Adrenal gland (tissue), 12 donors: ENCODE measurements around the gene KCNMB2. TPM values are rescaled to one million over a fixed set of nuclear protein-coding genes. Genes with fewer than 3 reads are reported as not detected.
"Not testable (repeated sequence)": the region's sequence is repeated elsewhere in the genome, so short reads cannot be mapped to it uniquely, and the experiment has no call there.

Experiments
- DNase-seq, 7 donors: peaks; one replicate each; pipeline ENCODE4 v3.0.0-alpha.2; 2019 to 2020
- H3K27ac ChIP-seq, 5 donors: fragments of 200-600 bp; sonication (generic) in 4 of 5; 1 replicate in 3 of 5; 2 replicates in 2 of 5; pipeline versions ENCODE4 v1.5.1 to v1.8.0; 2016 to 2020; ENCODE audit warnings: mild to moderate bottlenecking in 1 of 5
- H3K27me3 ChIP-seq: fragments of 200-600 bp; 2 replicates; pipeline ENCODE4 v1.8.0; 2021
- H3K36me3 ChIP-seq, 2 donors: fragments of 200-600 bp; replicated peaks in 1 of 2; 1 replicate in 1 of 2; 2 replicates in 1 of 2; pipeline versions ENCODE4 v1.5.1 to v1.8.0; 2018 to 2022
- H3K4me1 ChIP-seq, 2 donors: fragments of 200-600 bp; replicated peaks in 1 of 2; 1 replicate in 1 of 2; 2 replicates in 1 of 2; pipeline versions ENCODE4 v1.5.1 to v1.8.0; 2018 to 2021
- H3K4me3 ChIP-seq, 4 donors: fragments of 200-600 bp; sonication (generic) in 3 of 4; one replicate each; pipeline ENCODE4 v1.5.1; 2016 to 2018
- H3K9me3 ChIP-seq, 3 donors: fragments of 200-600 bp; sonication (generic) in 1 of 3; replicated peaks in 1 of 3; 1 replicate in 2 of 3; 2 replicates in 1 of 3; pipeline versions ENCODE4 v1.5.1 to v1.8.0; 2016 to 2021
- CTCF ChIP-seq, 6 experiments: fragments of 450-650 bp in 4 of 6; fragments of 200-600 bp in 2 of 6; sonication (generic) in 1 of 6; IDR thresholded peaks; 1 replicate in 5 of 6; 2 replicates in 1 of 6; pipeline versions ENCODE4 v1.5.1 to v1.8.0; 2016 to 2021; ENCODE audit warnings: antibody characterized with exemption in 6 of 6, mild to moderate bottlenecking in 2 of 6, moderate library complexity in 1 of 6
- POLR2A ChIP-seq, 2 donors: fragments of 450-650 bp; IDR thresholded peaks; one replicate each; pipeline ENCODE4 v1.6.1; 2017; ENCODE audit warnings: antibody characterized with exemption in 2 of 2, mild to moderate bottlenecking in 2 of 2, moderate library complexity in 1 of 2
- WGBS, 4 donors: extraction: QIAGEN DNeasy Blood & Tissue Kit in 2 of 4; methylation state at CpG; one replicate each; pipeline versions ENCODE4 v1.1.5 to v1.1.7; 2013 to 2017; 5-methylcytosine and 5-hydroxymethylcytosine counted together
- intact Hi-C, 2 donors: fragments of 100-400 bp; cut with DNase I; formaldehyde crosslinking; loops; one replicate each; pipeline versions ENCODE4 v1.14.1 to v1.15.0; 2022 to 2023
- polyA plus RNA-seq, 3 donors: library from polyadenylated mRNA; stranded (reverse); fragments of 200-250 nt in 2 of 3; fragments of 350-450 nt in 1 of 3; fragmentation: Illumina TruSeq in 1 of 3; extraction: RNeasy Lipid Tissue Mini Kit (QIAGEN cat#74804) in 1 of 3; gene quantifications; one replicate each; pipeline ENCODE4 v1.2.3, GENCODE V29; 2013 to 2014
- total RNA-seq, 9 donors: library from RNA; depleted of rRNA in 4 of 9; stranded (reverse); fragments of >200 nt in 4 of 9; fragments of 120-200 nt in 1 of 9; fragmentation: NEBNext Ultra II Directional in 1 of 9; extraction: Animal tissue kit (Norgen Biotek cat#: 25700) in 1 of 9; gene quantifications; one replicate each; pipeline versions ENCODE4 v1.1.0 to v1.2.4, GENCODE V29; 2013 to 2023
- donor health status: healthy with polysubstance abuse.
- donor health status: Bipolar disorder and iron deficiency.
- donor health status: DM: yes; HTN: yes; CAD: no.
- donor health status: DM: no; HTN: no; CAD: no.
- donor health status: DM: no; HTN: no; CAD: no.
- donor health status: DM: yes; HTN: yes; CAD: no.

Gene KCNMB2
- total and polyA plus RNA-seq, 12 donors: 0.58 to 8.6 (median 2.9) TPM; not detected in 3

DNA sequence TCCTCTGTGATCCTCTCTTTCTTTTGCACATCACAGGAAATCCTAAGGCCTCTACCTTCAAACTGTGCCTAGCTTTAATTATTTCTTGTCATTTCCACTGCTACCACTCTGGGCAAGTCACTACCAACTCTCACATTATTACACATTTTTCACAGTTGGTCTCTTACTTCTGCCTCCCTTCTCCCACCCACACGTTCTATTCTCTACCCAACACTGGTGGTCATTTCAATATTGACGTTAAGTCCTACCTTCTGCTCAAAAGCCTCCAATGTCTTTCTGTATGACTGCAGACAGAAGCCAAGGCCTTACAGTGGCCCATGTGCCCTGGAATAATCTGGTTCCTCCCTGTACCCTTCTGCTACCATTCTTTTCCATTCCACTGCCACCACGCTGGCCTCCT is 3.9 kb downstream of the KCNMB2 start:
- intact Hi-C loops: no loop called here
- H3K36me3 ChIP-seq: no peaks in the 10 kb centered on the region
- WGBS, 4 donors: 80 to 94% (median 90%) methylated on average over 3 of the region's 3 CpGs
- H3K9me3 ChIP-seq: no peaks in the 10 kb centered on the region
- DNase-seq: no peak
- TF ChIP-seq CTCF (IDR thresholded peaks at IDR 0.05) (no peak), POLR2A (IDR thresholded peaks at IDR 0.05) (no peak)
- H3K4me1 ChIP-seq: no peaks in the 10 kb centered on the region
- no peak overlapping the region for H3K4me3 ChIP-seq
- no peaks in the 10 kb centered on the region for H3K27me3 ChIP-seq
- H3K27ac ChIP-seq: no peak overlapping the region

DNA sequence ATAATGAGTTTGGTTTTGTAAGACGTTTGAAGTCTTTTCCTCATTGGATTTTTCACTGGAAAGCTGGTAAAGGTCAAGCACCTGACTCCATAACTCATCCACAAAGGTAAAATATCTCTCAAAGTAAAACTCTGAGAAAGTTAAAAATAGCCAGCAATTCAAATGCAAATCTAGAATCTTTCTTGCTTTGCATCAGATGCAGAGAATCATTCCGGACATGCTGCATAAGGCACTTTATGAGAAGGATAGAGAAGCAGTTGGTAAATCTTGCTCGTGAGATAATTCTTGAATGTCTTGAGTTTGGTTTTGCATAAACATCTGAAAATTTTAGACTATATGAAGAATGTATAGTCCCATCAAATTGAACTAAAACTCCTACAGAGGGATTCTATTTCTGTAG is 9.1 kb downstream of the KCNMB2 start:
- Histone ChIP-seq H3K9me3 (no peaks in the 10 kb centered on the region), H3K27me3 (no peaks in the 10 kb centered on the region), H3K27ac (no peak overlapping the region), H3K4me3 (no peak overlapping the region), H3K4me1 (no peaks in the 10 kb centered on the region), H3K36me3 (no peaks in the 10 kb centered on the region)
- DNase-seq: no peak
- intact Hi-C loops: no loop called here
- no peak for TF ChIP-seq CTCF (IDR thresholded peaks at IDR 0.05)
- TF ChIP-seq POLR2A (IDR thresholded peaks at IDR 0.05): no peak
- WGBS, 4 donors: 68 to 77% (median 73%) methylated on average over 3 of the region's 3 CpGs

GRCh38 chr3:178546079-178546478 is 9.8 kb downstream of the KCNMB2 start:
- Histone ChIP-seq H3K9me3 (no peaks in the 10 kb centered on the region), H3K27ac (no peak overlapping the region), H3K4me3 (no peak overlapping the region), H3K4me1 (no peaks in the 10 kb centered on the region), H3K36me3 (no peaks in the 10 kb centered on the region), H3K27me3 (no peaks in the 10 kb centered on the region)
- no peak for TF ChIP-seq POLR2A (IDR thresholded peaks at IDR 0.05)
- TF ChIP-seq CTCF (IDR thresholded peaks at IDR 0.05): no peak
- 23 to 32% (median 24%) methylated on average over 1 of the region's 1 CpG for WGBS, 4 donors
- intact Hi-C loops: no loop called here
- DNase-seq: no peak

- intact Hi-C loops, H3K4me3 ChIP-seq, H3K36me3 ChIP-seq, H3K4me1 ChIP-seq, H3K27ac ChIP-seq, H3K9me3 ChIP-seq, H3K27me3 ChIP-seq, DNase-seq: not testable (repeated sequence)
- WGBS, 4 donors: 80 to 88% (median 85%) methylated on average over 3 of the region's 3 CpGs
Observed at GRCh38 chr3:178549426-178549825, 13.2 kb downstream of the KCNMB2 start.

- Histone ChIP-seq H3K27ac (no peak overlapping the region), H3K27me3 (no peaks in the 10 kb centered on the region), H3K4me1 (no peaks in the 10 kb centered on the region), H3K36me3 (no peaks in the 10 kb centered on the region), H3K9me3 (no peaks in the 10 kb centered on the region), H3K4me3 (no peak overlapping the region)
- no peak for DNase-seq
- TF ChIP-seq POLR2A (IDR thresholded peaks at IDR 0.05) (no peak), CTCF (IDR thresholded peaks at IDR 0.05) (no peak)
- intact Hi-C loops: no loop called here
- 45 to 58% (median 52%) methylated on average over 7 of the region's 7 CpGs for WGBS, 4 donors
Observed at GRCh38 chr3:178551916-178552321, 15.7 kb downstream of the KCNMB2 start.
